NCI-H460 (cell line): ENCODE results near the gene DUSP9. TPM values are rescaled to one million over a fixed set of nuclear protein-coding genes. Genes with fewer than 3 reads are reported as not detected.
A peak's percentile ranks its signal among the peaks of the same experiment; 100 is the strongest.

Experiments used
- DNase-seq: peaks from one replicate; pipeline ENCODE4 v3.0.0-alpha.2; 2016; ENCODE audit warnings: low read depth; ENCODE audit errors: extremely low read depth
- total RNA-seq: library from RNA; depleted of rRNA; stranded (reverse); fragments of >200 nt; shearing (Covaris generic); gene quantifications from 2 replicates; pipeline ENCODE4 v1.2.3, GENCODE V29; 2014

DUSP9 gene
- total RNA-seq, 1 experiment from 2014 or later, result 2.2 TPM

DNA sequence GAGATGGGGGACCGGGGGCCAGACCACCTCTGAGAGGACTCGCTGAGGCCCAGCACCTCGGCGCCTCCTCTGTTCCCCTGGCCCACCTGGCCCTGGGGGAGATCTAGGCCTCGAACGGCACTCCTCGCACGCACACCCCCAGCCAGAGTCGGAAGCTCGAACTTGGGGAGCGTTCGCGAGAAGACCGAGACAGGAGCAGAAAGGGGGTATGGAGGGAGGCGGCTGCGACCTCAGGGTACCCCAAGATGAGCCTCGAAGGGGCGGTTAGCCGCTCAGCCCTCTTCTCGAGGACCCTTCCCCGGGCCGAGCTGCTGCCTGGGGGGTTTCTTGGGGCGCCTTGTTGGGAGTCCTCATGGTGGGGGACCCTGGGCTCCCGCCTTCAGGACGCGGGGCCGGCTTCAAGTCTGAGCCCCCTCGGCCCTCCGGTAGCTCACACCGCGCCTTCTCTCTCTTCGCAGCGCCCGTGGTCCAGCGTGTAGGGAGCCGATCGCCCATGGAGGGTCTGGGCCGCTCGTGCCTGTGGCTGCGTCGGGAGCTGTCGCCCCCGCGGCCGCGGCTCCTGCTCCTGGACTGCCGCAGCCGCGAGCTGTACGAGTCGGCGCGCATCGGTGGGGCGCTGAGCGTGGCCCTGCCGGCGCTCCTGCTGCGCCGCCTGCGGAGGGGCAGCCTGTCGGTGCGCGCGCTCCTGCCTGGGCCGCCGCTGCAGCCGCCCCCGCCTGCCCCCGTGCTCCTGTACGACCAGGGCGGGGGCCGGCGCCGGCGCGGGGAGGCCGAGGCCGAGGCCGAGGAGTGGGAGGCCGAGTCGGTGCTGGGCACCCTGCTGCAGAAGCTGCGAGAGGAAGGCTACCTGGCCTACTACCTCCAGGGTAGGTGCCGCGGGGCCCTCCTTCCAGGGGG lies 706 bp downstream of the DUSP9 start:
- no peak for DNase-seq

DNA sequence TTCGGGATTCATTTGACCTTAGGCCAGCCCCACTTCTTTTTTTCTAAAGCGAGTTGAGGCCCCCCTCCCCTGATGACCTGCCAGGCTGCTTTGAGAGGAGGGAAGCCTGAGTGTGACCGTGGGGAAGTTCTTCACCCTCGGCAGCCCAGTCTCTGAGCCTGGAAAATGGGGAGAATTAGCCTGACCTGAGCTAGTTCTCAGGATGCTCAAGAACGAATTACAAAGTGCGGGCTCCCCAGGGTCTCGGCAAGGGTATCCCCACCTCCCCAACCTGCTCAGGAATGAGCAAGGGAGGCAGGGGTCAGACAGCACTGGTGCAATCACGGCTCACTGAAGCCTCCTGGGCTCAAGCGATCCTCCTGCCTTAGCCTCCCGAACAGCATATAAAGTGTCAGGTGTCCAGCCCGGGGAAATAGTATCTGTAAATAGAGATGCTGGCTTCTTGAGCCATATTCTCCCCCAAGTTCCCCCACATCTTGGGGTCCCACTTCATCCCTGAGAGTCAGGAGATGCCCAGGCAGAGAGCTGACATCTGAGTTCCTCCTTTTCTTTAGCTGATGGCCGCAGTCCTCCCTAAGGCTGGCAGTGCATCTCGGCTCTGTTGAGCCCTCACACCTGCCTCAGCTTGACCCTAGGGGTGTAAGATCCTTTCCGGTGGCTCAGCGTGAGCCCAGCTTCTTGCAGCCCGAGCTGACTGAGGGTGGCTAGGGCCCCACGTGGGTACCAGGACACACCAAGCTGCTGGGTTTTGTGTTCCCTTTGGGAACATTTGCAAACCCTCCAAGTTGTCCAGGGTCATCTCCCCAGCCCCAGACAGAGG lies 1.6 kb downstream of the DUSP9 start:
- DNase-seq, result no peak

DNA sequence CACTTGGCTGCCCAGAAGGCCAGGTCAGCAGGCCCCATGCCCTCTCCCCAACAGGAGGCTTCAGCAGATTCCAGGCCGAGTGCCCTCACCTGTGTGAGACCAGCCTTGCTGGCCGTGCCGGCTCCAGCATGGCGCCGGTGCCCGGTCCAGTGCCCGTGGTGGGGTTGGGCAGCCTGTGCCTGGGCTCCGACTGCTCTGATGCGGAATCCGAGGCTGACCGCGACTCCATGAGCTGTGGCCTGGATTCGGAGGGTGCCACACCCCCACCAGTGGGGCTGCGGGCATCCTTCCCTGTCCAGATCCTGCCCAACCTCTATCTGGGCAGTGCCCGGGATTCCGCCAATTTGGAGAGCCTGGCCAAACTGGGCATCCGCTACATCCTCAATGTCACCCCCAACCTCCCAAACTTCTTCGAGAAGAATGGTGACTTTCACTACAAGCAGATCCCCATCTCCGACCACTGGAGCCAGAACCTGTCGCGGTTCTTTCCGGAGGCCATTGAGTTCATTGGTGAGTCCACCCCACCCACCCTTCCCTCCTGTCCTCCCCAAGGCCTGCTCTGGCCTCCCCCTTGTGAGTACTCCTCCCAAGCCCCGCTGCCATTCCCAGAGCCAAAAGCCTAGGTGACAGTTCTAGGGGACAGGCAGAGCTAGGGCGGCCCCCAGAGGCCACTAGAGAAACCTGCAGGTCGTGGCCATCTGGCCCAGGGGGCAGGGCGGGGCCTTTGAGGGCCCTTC lies 2.3 kb downstream of the DUSP9 start:
- peak; percentile 54 for DNase-seq

- DNase-seq, result no peak
Measured at GRCh38 chrX:153649915-153650782, 3.1 kb downstream of the DUSP9 start.

DNA sequence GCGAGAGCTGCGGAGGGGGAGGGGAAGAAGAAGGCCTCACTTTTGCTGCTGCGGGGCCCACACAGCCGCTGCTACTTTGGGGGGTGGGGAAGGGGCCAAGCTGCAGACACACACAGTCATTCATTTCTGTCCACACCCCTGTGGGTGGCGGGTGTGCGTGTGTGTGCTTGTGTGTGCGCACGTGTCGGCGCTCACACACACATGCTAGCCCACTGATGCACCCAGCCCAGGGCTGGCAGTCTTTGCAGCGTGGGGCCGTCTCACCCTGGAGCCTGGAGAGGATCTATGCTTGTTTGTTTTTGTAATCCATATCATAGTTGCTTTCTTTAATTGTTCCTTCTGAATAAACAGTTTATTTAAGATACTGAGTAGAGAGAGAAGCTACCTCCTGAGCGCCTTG lies 4.0 kb downstream of the DUSP9 start:
- DNase-seq, result no peak

DNA sequence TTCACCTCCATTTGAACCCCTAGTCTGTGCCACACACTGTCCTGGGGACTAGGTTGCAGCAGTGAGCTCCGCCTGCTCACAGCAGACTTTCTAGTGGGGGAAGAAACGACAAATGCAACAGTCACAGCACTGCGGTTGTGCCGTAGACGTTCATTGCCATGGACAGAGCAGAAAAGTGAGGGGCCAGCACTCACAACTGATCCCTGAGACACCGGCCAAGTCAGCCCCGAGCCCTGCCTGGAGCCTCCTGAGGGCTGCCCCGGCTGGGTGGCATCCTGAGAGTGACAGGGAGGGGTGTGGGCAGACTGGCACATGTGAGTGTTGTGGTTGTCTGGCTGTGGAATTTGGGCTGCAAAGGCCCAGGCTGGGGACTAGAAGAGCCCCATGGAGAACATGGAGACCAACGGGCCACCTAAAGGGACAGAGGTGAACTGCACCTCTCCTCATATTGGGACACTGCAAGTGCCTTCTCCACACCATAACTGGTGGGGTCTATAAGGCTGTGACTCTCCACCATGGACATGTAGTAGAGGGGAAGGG lies 4.6 kb downstream of the DUSP9 start:
- DNase-seq, result no peak

GRCh38 chrX:153653556-153653955 lies 6.6 kb downstream of the DUSP9 start:
- no peak for DNase-seq

DNA sequence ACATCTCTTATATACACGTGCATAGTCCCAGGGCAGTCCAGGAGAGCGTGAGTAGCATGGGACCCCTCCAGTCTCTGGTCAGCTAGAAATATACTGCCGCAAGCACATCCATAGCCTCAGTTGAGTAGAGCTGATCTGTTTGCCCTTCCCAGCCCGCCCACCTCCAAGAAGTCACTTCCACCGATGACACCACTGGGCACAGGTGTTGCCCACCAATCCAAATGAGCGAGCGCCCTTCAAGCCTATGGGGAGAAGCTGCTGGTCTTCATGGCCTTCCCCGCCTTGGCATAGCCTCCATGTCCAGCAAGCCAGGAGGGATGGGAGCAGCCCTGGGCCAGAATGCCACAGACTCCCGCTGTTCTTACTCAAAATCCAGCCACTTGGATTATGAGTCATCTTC lies 10.2 kb downstream of the DUSP9 start:
- DNase-seq, result no peak

DNA sequence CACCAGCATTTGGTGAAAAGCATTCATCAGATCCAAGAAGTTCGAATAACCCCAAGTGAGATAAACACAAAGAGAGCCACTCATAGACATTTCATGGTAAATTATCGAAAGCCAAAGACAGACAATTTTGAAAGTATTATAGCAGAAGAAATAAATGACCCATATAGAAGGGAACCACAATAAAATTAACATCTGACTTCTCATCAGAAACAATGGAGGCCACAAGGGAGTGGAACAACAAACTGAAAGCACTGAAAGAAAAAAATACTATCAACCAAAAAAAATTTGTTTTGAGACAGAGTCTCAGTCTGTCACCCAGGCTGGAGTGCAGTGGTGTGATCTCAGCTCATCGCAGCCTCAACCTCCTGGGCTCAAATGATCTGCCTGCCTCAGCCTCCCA lies 12.3 kb downstream of the DUSP9 start:
- DNase-seq, result no peak

GRCh38 chrX:153662266-153662665 lies 15.3 kb downstream of the DUSP9 start:
- DNase-seq, result peak; percentile 61

- DNase-seq, result no peak
Measured at GRCh38 chrX:153665726-153666306, 18.8 kb downstream of the DUSP9 start.

- no peak for DNase-seq
Measured at GRCh38 chrX:153667281-153667955, 20.4 kb downstream of the DUSP9 start.

DNA sequence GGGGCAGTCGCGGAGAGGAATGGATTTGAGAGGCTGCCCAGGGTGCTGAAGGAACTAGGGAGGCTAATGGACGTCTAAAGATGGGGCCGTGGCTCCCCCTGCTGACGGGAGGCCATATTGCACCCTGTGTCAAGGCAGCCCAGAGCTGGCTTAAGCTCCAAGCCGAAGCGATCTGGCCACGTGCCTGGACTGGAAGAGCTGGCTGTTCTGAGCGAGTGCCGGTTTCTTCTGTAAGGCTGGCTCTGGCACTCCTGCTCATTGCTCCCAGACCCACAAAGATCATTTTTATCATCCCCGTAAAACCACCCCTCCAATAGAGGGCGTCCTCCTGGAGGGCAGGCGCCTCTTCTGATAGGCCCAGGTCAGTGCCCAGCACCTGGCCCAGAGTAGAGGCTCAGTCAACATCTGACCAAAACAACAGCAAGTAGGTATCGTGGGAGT lies 21.0 kb downstream of the DUSP9 start:
- DNase-seq, result peak; percentile 68

DNA sequence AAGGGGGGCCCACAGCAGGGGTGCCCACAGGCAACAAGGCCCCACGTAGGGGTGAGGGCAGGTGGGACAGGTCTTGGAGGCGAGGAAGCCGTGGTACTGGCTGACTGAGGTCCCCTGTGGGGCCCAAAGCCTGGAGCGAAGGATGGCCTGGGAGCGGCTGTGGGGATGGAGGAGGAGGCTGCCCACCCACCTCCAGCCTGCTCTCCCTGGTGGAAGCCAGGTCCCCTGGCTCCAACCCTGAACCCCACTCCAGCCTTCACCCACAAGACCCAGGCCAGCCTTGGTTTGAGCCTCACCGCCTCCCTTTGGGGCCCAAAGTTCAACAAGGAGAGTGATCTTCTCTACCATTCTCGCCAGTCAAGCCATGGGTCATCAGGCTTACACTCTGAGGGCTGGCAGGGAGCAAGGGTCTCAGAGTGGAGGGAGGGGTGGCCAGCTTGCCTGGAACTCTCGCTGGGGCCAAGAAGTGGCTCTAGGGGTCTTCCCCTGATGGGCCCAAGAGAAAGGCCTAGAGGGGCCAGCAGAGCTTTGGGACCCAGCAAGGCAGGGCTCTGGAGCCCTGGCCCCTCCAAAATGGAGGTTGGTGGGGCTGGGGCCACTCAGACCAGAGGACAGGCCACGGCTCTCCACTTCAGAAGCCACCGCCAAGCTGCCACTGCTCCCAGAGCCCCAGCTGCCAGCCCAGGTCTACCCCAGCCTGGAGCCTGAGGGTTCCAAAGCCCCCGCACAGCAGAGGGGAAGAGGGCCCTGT lies 21.6 kb downstream of the DUSP9 start:
- DNase-seq, result no peak

GRCh38 chrX:153669174-153669890 lies 22.3 kb downstream of the DUSP9 start:
- DNase-seq, result no peak

GRCh38 chrX:153669901-153670731 lies 23.1 kb downstream of the DUSP9 start:
- no peak for DNase-seq
